Measurements from ENCODE around the gene TNIP2. TPM values are rescaled to one million over a fixed set of nuclear protein-coding genes. Genes with fewer than 3 reads are reported as not detected.

The TNIP2 gene
- total and polyA plus RNA-seq, 2 of the 8 experiments (the other 6 are each of a cell fraction or from before 2014, with no cell fraction given) = 23.7 to 37.7 TPM

DNA sequence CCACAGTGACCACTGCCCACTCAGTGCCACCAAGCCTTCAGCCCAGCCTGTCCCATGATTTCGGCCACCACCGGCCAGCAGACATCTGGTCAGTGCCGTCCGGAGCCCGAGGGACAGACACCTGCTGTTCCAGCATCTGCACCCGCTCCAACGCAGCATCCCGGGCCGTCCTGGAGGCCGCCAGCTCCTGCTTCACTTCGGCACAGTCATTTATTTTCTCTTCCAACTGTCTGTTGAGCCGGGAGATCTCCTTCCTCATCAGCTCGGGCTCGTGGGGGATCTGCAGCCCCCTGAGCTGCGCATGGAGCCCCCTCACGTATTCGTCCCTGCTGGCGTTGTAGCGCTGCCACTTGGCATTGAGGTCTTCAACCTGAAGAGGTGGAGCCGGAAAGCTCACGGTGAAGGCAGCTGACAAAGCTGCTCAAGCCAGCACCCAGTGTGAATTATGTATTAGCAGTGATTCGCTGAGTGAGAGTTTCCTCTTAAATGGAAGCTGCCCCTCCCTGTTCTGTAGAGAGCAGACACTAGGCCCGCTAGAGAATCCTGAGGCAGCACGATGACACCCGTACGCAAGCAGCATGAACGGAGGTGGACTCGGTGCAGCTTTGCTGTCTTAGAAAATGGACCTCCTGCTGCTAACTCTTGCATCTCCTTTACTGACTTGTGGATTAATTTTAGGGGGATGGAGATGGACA, 11.4 kb downstream of the TNIP2 start (continued):
- no peak for TF ChIP-seq KDM1A (IDR thresholded peaks at IDR 0.05; ENCODE audit: borderline replicate concordance, low read length)
- no peak for TF ChIP-seq CTBP2 (IDR thresholded peaks at IDR 0.05; ENCODE audit: borderline replicate concordance, insufficient read depth, insufficient read length, low read length)
- no peak for TF ChIP-seq ZNF274 (IDR thresholded peaks at IDR 0.05; ENCODE audit: borderline replicate concordance, extremely low read depth, low read length)
- no peak for TF ChIP-seq SP2 (IDR thresholded peaks at IDR 0.05; ENCODE audit: low read length)
- no peak for TF ChIP-seq KDM4A (IDR thresholded peaks at IDR 0.05; ENCODE audit: low read depth, low read length, severe bottlenecking)
